ENCODE measurements around the gene ZDHHC15. TPM values are rescaled to one million over a fixed set of nuclear protein-coding genes. Genes with fewer than 3 reads are reported as not detected.
"Not testable (repeated sequence)": the region's sequence is repeated elsewhere in the genome, so short reads cannot be mapped to it uniquely, and the experiment has no call there.

Gene ZDHHC15, protein sequence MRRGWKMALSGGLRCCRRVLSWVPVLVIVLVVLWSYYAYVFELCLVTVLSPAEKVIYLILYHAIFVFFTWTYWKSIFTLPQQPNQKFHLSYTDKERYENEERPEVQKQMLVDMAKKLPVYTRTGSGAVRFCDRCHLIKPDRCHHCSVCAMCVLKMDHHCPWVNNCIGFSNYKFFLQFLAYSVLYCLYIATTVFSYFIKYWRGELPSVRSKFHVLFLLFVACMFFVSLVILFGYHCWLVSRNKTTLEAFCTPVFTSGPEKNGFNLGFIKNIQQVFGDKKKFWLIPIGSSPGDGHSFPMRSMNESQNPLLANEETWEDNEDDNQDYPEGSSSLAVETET
- total RNA-seq (0.54 TPM), polyA plus RNA-seq (under 1 TPM; 0.08 to 0.79 (median 0.17) TPM)

DNA sequence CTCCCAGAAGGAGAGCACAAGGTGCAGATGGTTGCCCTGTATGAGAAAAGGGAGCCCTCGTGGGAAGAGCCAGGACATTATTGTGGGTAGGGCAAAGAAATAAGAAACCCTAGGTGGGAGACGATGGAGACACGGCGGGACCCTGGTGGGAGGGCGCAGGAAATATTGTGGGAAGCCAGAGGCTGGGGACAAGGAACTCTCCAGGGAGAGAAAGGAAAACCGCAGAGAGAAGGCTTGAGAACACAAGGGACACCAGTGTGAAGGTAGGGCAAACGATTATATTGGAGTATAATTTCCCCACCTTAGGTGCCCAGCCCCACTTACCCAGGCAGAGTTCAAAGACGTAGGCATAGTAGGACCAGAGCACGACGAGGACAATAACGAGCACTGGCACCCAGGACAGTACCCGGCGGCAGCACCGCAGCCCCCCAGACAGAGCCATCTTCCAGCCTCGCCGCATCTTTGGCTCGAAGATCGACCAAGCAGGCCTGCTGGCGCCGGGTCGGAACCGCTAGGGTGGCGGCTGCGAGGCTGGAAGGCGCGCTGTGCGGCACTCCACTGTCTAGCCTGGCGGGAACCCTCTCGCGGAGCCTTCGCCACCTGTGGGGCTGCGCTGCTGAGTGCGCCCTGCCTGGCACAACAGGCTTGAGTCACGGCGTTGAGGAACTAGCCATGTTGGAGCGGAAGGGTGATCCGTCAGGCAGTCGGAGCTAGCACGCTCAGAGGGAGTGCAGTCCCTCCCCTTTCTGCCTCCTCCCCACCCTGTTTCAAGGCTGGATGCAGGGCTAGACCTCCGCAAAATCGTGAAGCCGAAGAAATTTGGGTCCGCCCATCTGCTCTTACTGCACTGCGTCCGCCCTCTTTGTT, at the start of gene ZDHHC15:
Gene ZDHHC15 (minus strand): TSS at position 473 of the 867 bp plus-strand sequence. CDS start 13 bp downstream, at position 460.
- H3K4me1 Mint-ChIP-seq = peaks cover 0 to 14% (median 9%) of the 10 kb centered on the region in 4 donors
- H3K27me3 Mint-ChIP-seq = peaks cover 5% of the 10 kb centered on the region
- no peaks in the 10 kb centered on the region for H3K36me3 Mint-ChIP-seq
- peak; percentile 9 to 50 (median 43) for DNase-seq
- Histone ChIP-seq H3K9me3 (ENCODE audit: control insufficient read depth in 2 of 2, low read length in 2 of 2) (no peaks in the 10 kb centered on the region), H3K27ac (ENCODE audit: insufficient read depth, low read length, poor library complexity, severe bottlenecking) (no peak within 1 kb of the TSS), H3K4me3 (ENCODE audit: low read depth, low read length) (peak within 1 kb of the TSS; percentile 55), H3K27me3 (ENCODE audit: control insufficient read depth, insufficient read depth, low read length) (no peaks in the 10 kb centered on the region), H3K4me1 (ENCODE audit: control insufficient read depth, insufficient read depth, low read length, poor library complexity, severe bottlenecking) (no peaks in the 10 kb centered on the region), H3K36me3 (ENCODE audit: control insufficient read depth, insufficient read depth, low read length) (no peaks in the 10 kb centered on the region)
- H3K4me3 Mint-ChIP-seq = peak within 1 kb of the TSS; percentile 75 to 84 (median 83)
- H3K9me3 Mint-ChIP-seq = peaks cover 0 to 3% (median 0%) of the 10 kb centered on the region in 7 donors
- H3K27ac Mint-ChIP-seq = peak within 1 kb of the TSS; percentile 66 to 79 (median 79)
- ATAC-seq (ENCODE audit: low read depth in 2 of 2) = peak; percentile 81 to 83

DNA sequence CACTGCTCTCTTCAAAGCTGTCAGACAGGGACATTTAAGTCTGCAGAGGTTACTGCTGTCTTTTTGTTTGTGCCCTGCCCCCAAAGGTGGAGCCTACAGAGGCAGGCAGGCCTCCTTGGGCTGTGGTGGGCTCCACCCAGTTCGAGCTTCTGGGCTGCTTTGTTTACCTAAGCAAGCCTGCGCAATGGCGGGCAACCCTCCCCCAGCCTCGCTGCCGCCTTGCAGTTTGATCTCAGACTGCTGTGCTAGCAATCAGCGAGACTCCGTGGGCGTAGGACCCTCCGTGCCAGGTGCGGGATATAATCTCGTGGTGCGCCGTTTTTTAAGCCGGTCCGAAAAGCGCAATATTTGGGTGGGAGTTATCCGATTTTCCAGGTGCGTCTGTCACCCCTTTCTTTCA, 37.7 kb upstream of the ZDHHC15 start:
- not testable (repeated sequence) for H3K27ac Mint-ChIP-seq; H3K36me3 ChIP-seq (ENCODE audit: control insufficient read depth, insufficient read depth, low read length); H3K4me1 ChIP-seq (ENCODE audit: control insufficient read depth, insufficient read depth, low read length, poor library complexity, severe bottlenecking); H3K27ac ChIP-seq (ENCODE audit: insufficient read depth, low read length, poor library complexity, severe bottlenecking); H3K27me3 Mint-ChIP-seq; H3K4me3 ChIP-seq (ENCODE audit: low read depth, low read length); H3K27me3 ChIP-seq (ENCODE audit: control insufficient read depth, insufficient read depth, low read length); H3K36me3 Mint-ChIP-seq; DNase-seq; H3K4me3 Mint-ChIP-seq; H3K9me3 ChIP-seq (ENCODE audit: control insufficient read depth in 2 of 2, low read length in 2 of 2); ATAC-seq (ENCODE audit: low read depth in 2 of 2); H3K4me1 Mint-ChIP-seq
- peaks cover 0 to 11% (median 0%) of the 10 kb centered on the region in 7 donors for H3K9me3 Mint-ChIP-seq

DNA sequence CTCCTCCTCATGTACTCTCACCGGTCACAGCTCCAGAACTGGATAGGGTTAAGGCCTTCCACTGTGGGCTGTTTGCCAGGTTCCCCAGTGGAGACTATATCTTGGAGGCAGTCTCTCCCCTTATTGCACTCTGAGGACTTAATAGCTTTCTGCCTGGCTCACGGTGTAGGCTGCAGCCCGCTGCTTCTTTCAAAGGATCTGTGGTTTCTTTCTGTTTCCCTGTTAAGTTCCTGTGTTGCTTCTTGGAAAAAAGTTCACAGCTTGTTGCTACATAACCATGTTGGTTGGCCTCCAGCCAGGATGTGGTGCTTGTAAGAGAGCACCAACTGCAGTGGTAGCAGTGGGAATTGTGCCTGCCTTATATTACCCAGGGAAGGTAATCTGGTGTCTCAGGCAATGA, 24.9 kb upstream of the ZDHHC15 start:
- no peak overlapping the region for H3K27ac ChIP-seq (ENCODE audit: insufficient read depth, low read length, poor library complexity, severe bottlenecking)
- H3K9me3 Mint-ChIP-seq = peaks cover 0 to 4% (median 0%) of the 10 kb centered on the region in 7 donors
- no peaks in the 10 kb centered on the region for H3K4me1 Mint-ChIP-seq
- no peak for ATAC-seq (ENCODE audit: low read depth in 2 of 2)
- no peak for DNase-seq
- H3K4me1 ChIP-seq (ENCODE audit: control insufficient read depth, insufficient read depth, low read length, poor library complexity, severe bottlenecking) = no peaks in the 10 kb centered on the region
- no peaks in the 10 kb centered on the region for H3K27me3 ChIP-seq (ENCODE audit: control insufficient read depth, insufficient read depth, low read length)
- no peaks in the 10 kb centered on the region for H3K36me3 ChIP-seq (ENCODE audit: control insufficient read depth, insufficient read depth, low read length)
- H3K36me3 Mint-ChIP-seq = no peaks in the 10 kb centered on the region
- H3K4me3 Mint-ChIP-seq = no peak overlapping the region
- H3K27ac Mint-ChIP-seq = no peak overlapping the region
- no peak overlapping the region for H3K4me3 ChIP-seq (ENCODE audit: low read depth, low read length)
- H3K27me3 Mint-ChIP-seq = no peaks in the 10 kb centered on the region
- H3K9me3 ChIP-seq (ENCODE audit: control insufficient read depth in 2 of 2, low read length in 2 of 2) = no peaks in the 10 kb centered on the region

DNA sequence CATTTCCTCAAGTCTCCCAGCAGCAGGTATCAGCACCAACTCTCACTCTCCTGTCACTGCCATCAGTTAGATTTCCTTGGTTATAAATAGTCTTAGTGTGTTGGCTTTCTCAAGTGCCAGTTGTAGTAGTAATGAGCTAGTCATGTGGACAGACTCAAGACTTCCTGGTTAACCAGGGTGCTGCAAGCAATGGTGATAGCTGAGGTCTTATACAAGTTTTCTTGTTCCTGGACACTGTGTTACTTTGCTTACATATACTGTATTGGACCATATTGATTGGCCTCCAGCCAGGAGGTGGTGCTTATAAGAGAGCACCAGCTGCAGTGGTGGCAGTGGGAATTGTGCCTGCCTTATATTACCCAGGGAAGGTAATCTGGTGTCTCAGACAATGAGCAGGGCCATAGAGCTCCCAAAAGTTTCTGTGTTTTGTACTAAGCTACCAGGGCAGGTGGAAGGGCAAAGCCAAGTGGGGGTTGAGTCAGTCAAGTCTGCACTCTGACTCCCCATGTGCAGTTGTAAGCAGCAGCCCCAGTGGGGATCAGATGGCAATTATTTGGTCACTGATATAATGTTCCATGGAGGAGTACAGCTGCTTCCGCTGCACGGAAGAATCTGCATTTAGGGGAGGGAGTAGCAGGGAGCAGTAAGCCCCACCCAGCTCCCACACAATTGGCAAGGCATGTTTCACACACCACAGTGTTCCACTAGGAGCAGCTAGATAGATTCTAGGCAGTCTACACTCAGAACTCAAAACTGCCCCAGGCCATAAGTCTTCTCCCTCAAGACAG, 24.1 kb upstream of the ZDHHC15 start:
- Mint-ChIP-seq H3K4me3 (no peak overlapping the region), H3K9me3 (peaks cover 0 to 4% (median 0%) of the 10 kb centered on the region in 7 donors), H3K27me3 (no peaks in the 10 kb centered on the region), H3K4me1 (no peaks in the 10 kb centered on the region), H3K27ac (no peak overlapping the region), H3K36me3 (no peaks in the 10 kb centered on the region)
- no peaks in the 10 kb centered on the region for H3K36me3 ChIP-seq (ENCODE audit: control insufficient read depth, insufficient read depth, low read length)
- ATAC-seq (ENCODE audit: low read depth in 2 of 2) (no peak), DNase-seq (no peak)
- no peaks in the 10 kb centered on the region for H3K4me1 ChIP-seq (ENCODE audit: control insufficient read depth, insufficient read depth, low read length, poor library complexity, severe bottlenecking)
- no peak overlapping the region for H3K4me3 ChIP-seq (ENCODE audit: low read depth, low read length)
- no peaks in the 10 kb centered on the region for H3K9me3 ChIP-seq (ENCODE audit: control insufficient read depth in 2 of 2, low read length in 2 of 2)
- no peaks in the 10 kb centered on the region for H3K27me3 ChIP-seq (ENCODE audit: control insufficient read depth, insufficient read depth, low read length)
- H3K27ac ChIP-seq (ENCODE audit: insufficient read depth, low read length, poor library complexity, severe bottlenecking) = no peak overlapping the region

DNA sequence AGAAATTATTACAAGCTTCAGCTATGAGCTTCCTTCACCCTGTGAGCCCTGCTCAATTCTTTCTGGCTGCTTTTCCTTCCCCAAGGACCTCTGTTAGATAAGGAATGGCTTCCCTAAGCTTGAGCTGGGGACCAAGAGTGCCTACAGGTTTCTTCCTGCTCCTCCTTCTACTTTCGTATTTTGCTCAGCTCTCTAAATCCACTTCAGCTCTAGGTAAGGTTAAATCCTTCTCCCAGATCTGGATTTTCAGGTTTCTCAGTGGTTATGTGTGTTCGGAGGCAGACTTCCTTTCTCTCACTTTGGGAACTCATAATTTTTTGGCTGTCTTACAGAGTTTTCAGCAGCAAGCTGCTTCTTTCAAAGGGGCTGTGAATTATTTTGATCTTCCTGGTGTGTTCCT, 21.9 kb upstream of the ZDHHC15 start:
- no peak overlapping the region for H3K27ac Mint-ChIP-seq
- no peak for ATAC-seq (ENCODE audit: low read depth in 2 of 2)

DNA sequence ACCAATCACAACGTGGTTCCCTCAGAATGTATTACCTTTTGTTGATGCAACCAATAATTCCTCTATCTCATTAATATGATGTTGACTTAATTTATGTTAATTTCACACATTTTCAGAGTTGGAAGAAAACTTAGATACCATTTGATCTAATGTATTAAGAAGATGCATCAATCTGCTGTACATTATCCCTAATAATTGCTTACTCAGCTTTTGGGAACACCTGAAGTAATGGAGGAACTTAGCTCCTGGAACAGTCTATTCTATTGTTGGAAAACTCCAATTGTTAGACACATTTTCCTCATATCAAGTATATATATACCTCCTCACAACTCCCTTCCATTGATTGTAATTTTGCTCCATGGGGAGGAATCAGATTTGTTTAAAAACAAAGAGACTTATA, 38.9 kb downstream of the ZDHHC15 start:
- Mint-ChIP-seq H3K27ac (no peak overlapping the region), H3K27me3 (no peaks in the 10 kb centered on the region), H3K4me3 (no peak overlapping the region), H3K4me1 (no peaks in the 10 kb centered on the region), H3K36me3 (no peaks in the 10 kb centered on the region), H3K9me3 (peaks cover 0 to 9% (median 3%) of the 10 kb centered on the region in 7 donors)
- H3K36me3 ChIP-seq (ENCODE audit: control insufficient read depth, insufficient read depth, low read length) = no peaks in the 10 kb centered on the region
- ATAC-seq (ENCODE audit: low read depth in 2 of 2) = no peak
- no peaks in the 10 kb centered on the region for H3K27me3 ChIP-seq (ENCODE audit: control insufficient read depth, insufficient read depth, low read length)
- H3K4me3 ChIP-seq (ENCODE audit: low read depth, low read length) = no peak overlapping the region
- no peaks in the 10 kb centered on the region for H3K9me3 ChIP-seq (ENCODE audit: control insufficient read depth in 2 of 2, low read length in 2 of 2)
- H3K4me1 ChIP-seq (ENCODE audit: control insufficient read depth, insufficient read depth, low read length, poor library complexity, severe bottlenecking) = no peaks in the 10 kb centered on the region
- DNase-seq = no peak
- no peak overlapping the region for H3K27ac ChIP-seq (ENCODE audit: insufficient read depth, low read length, poor library complexity, severe bottlenecking)

More for the DNA sequence above, 21.9 kb upstream of the ZDHHC15 start:
- Histone ChIP-seq H3K36me3 (ENCODE audit: control insufficient read depth, insufficient read depth, low read length) (no peaks in the 10 kb centered on the region), H3K4me3 (ENCODE audit: low read depth, low read length) (no peak overlapping the region), H3K27me3 (ENCODE audit: control insufficient read depth, insufficient read depth, low read length) (no peaks in the 10 kb centered on the region), H3K9me3 (ENCODE audit: control insufficient read depth in 2 of 2, low read length in 2 of 2) (no peaks in the 10 kb centered on the region), H3K27ac (ENCODE audit: insufficient read depth, low read length, poor library complexity, severe bottlenecking) (no peak overlapping the region), H3K4me1 (ENCODE audit: control insufficient read depth, insufficient read depth, low read length, poor library complexity, severe bottlenecking) (no peaks in the 10 kb centered on the region)
- no peaks in the 10 kb centered on the region for H3K36me3 Mint-ChIP-seq
- peaks cover 0 to 2% (median 0%) of the 10 kb centered on the region in 7 donors for H3K9me3 Mint-ChIP-seq
- H3K27me3 Mint-ChIP-seq = no peaks in the 10 kb centered on the region
- H3K4me1 Mint-ChIP-seq = no peaks in the 10 kb centered on the region
- H3K4me3 Mint-ChIP-seq = no peak overlapping the region
- DNase-seq = no peak

DNA sequence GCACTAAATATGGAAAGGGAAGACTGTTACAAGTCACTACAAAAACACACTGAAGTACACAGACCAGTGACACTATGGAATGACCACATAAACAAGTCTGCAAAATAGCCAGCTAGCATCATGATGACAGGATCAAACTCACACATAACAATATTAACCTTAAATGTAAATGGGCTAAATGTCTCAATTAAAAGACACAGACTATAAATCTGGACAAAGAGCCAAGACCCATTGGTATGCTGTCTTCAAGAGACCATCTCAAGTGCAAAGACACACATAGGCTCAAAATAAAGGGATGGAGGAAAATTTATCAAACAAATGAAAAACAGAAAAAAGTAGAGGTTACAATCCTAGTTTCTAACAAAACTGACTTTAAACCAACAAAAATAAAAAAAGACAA, 61.1 kb downstream of the ZDHHC15 start:
- ATAC-seq (ENCODE audit: low read depth in 2 of 2); H3K27me3 ChIP-seq (ENCODE audit: control insufficient read depth, insufficient read depth, low read length); H3K4me3 ChIP-seq (ENCODE audit: low read depth, low read length); H3K36me3 Mint-ChIP-seq; H3K4me1 Mint-ChIP-seq; H3K27me3 Mint-ChIP-seq; H3K4me3 Mint-ChIP-seq; H3K9me3 ChIP-seq (ENCODE audit: control insufficient read depth in 2 of 2, low read length in 2 of 2); DNase-seq; H3K4me1 ChIP-seq (ENCODE audit: control insufficient read depth, insufficient read depth, low read length, poor library complexity, severe bottlenecking); H3K36me3 ChIP-seq (ENCODE audit: control insufficient read depth, insufficient read depth, low read length); H3K27ac ChIP-seq (ENCODE audit: insufficient read depth, low read length, poor library complexity, severe bottlenecking): not testable (repeated sequence)
- H3K27ac Mint-ChIP-seq = peak overlapping the region in 1 of 3 donors; percentile 66
- peaks cover 0 to 27% (median 4%) of the 10 kb centered on the region in 7 donors for H3K9me3 Mint-ChIP-seq

Measured in CD4-positive, CD25-positive, alpha-beta regulatory T cell (primary cell).